Right lobe of liver (tissue), 6 donors: ENCODE results near the gene ERICH2. TPM values are rescaled to one million over a fixed set of nuclear protein-coding genes. Genes with fewer than 3 reads are reported as not detected.

Experiments used
- ATAC-seq, 4 donors: fragments of 200-7000 bp; cut with Tn5 transposase; one replicate each; pipeline ENCODE4 v1.9.1; 2020; ENCODE audit warnings: mild to moderate bottlenecking in 4 of 4, moderate library complexity in 4 of 4
- DNase-seq, 3 donors: peaks; one replicate each; pipeline ENCODE4 v3.0.0-alpha.2; 2020
- H3K27ac ChIP-seq, 3 donors: fragments of 200-600 bp; one replicate each; pipeline ENCODE4 v1.8.0; 2022
- H3K27me3 ChIP-seq, 2 donors: fragments of 200-600 bp; one replicate each; pipeline ENCODE4 v1.8.0; 2022
- H3K36me3 ChIP-seq, 4 donors: fragments of 200-600 bp; sonication (generic) in 1 of 4; one replicate each; pipeline versions ENCODE4 v1.5.1 to v1.8.0; 2017 to 2022; ENCODE audit warnings: control low read depth in 1 of 4
- H3K4me1 ChIP-seq, 4 donors: fragments of 200-600 bp; sonication (generic) in 1 of 4; one replicate each; pipeline versions ENCODE4 v1.5.1 to v1.8.0; 2017 to 2022; ENCODE audit warnings: control low read depth in 1 of 4
- H3K4me3 ChIP-seq, 3 donors: fragments of 200-600 bp; one replicate each; pipeline ENCODE4 v1.8.0; 2022
- H3K9me3 ChIP-seq, 4 donors: fragments of 200-600 bp; sonication (generic) in 1 of 4; one replicate each; pipeline versions ENCODE4 v1.5.1 to v1.8.0; 2017 to 2022; ENCODE audit warnings: control low read depth in 1 of 4
- CTCF ChIP-seq, 4 donors: fragments of 200-600 bp in 3 of 4; fragments of 450-650 bp in 1 of 4; IDR thresholded peaks; one replicate each; pipeline versions ENCODE4 v1.5.1 to v1.8.0; 2016 to 2022; ENCODE audit warnings: antibody characterized with exemption in 4 of 4, mild to moderate bottlenecking in 2 of 4
- POLR2A ChIP-seq: fragments of 450-650 bp; IDR thresholded peaks from one replicate; pipeline ENCODE4 v1.6.1; 2017; ENCODE audit warnings: antibody characterized with exemption, mild to moderate bottlenecking
- WGBS: methylation state at CpG from one replicate; pipeline ENCODE4 v1.1.6; 2018; ENCODE audit warnings: low coverage, low lambda C conversion rate; ENCODE audit not compliant: insufficient coverage; ENCODE audit errors: missing lambda C conversion rate; 5-methylcytosine and 5-hydroxymethylcytosine counted together
- intact Hi-C, 2 donors: fragments of 100-400 bp; cut with DNase I; formaldehyde crosslinking; loops; one replicate each; pipeline versions ENCODE4 v1.11.2 to v1.14.1; 2022
- total RNA-seq, 6 experiments: library from RNA; depleted of rRNA in 2 of 6; stranded (reverse); fragments of >200 nt in 2 of 6; fragmentation: NEBNext Ultra II Directional in 3 of 6; extraction: Animal tissue kit (Norgen Biotek cat#: 25700) in 3 of 6; gene quantifications; one replicate each; pipeline versions ENCODE4 v1.1.0 to v1.2.4, GENCODE V29; 2016 to 2023
- donor health status: DM: no; HTN: yes; CAD: no.
- donor health status: DM: no; HTN: no; CAD: no.
- donor health status: DM: no; HTN: no; CAD: no.
- donor health status: DM: no; HTN: yes; CAD: no.
- donor health status: DM: no; HTN: yes; CAD: no.

Gene ERICH2
- total RNA-seq, 6 experiments from 2014 or later, result 0.53 to 1.2 (median 1.1) TPM; not detected in 3

GRCh38 chr2:170772295-170772694, 2.1 kb downstream of the ERICH2 start:
- Histone ChIP-seq H3K4me1 (peaks cover 0 to 4% (median 0%) of the 10 kb centered on the region in 4 donors), H3K27me3 (no peaks in the 10 kb centered on the region), H3K4me3 (no peak overlapping the region), H3K9me3 (no peaks in the 10 kb centered on the region), H3K36me3 (no peaks in the 10 kb centered on the region), H3K27ac (no peak overlapping the region)
- intact Hi-C loops, result no loop called here
- no peak for ATAC-seq
- DNase-seq, result no peak
- TF ChIP-seq CTCF (IDR thresholded peaks at IDR 0.05) (no peak), POLR2A (no peak)

- H3K4me1 ChIP-seq, result peaks cover 0 to 4% (median 0%) of the 10 kb centered on the region in 4 donors
- no peak for TF ChIP-seq CTCF (IDR thresholded peaks at IDR 0.05)
- H3K9me3 ChIP-seq, result no peaks in the 10 kb centered on the region
- no peaks in the 10 kb centered on the region for H3K27me3 ChIP-seq
- no peak overlapping the region for H3K27ac ChIP-seq
- intact Hi-C loops, result no loop called here
- no peaks in the 10 kb centered on the region for H3K36me3 ChIP-seq
- DNase-seq, result no peak
- no peak for ATAC-seq
- H3K4me3 ChIP-seq, result no peak overlapping the region
Measured at GRCh38 chr2:170774074-170774473, 3.9 kb downstream of the ERICH2 start.

- TF ChIP-seq CTCF (IDR thresholded peaks at IDR 0.05), result no peak
- no peak for TF ChIP-seq POLR2A
- no peaks in the 10 kb centered on the region for H3K36me3 ChIP-seq
- H3K27ac ChIP-seq, result no peak overlapping the region
- no peaks in the 10 kb centered on the region for H3K9me3 ChIP-seq
- H3K27me3 ChIP-seq, result no peaks in the 10 kb centered on the region
- 32% methylated on average over 2 of the region's 2 CpGs for WGBS
- intact Hi-C loops, result no loop called here
- DNase-seq, result no peak
- ATAC-seq, result no peak
- no peaks in the 10 kb centered on the region for H3K4me1 ChIP-seq
- no peak overlapping the region for H3K4me3 ChIP-seq
Measured at GRCh38 chr2:170778900-170779299, 8.7 kb downstream of the ERICH2 start.

- ATAC-seq (no peak), DNase-seq (no peak)
- Histone ChIP-seq H3K4me1 (no peaks in the 10 kb centered on the region), H3K36me3 (no peaks in the 10 kb centered on the region), H3K4me3 (no peak overlapping the region), H3K9me3 (no peaks in the 10 kb centered on the region), H3K27me3 (no peaks in the 10 kb centered on the region), H3K27ac (no peak overlapping the region)
- TF ChIP-seq POLR2A (no peak), CTCF (IDR thresholded peaks at IDR 0.05) (no peak)
- intact Hi-C loops, result no loop called here
- WGBS, result 92% methylated on average over 1 of the region's 1 CpG
Measured at GRCh38 chr2:170779304-170779703, 9.1 kb downstream of the ERICH2 start.

- H3K27ac ChIP-seq, result no peak overlapping the region
- TF ChIP-seq POLR2A, result no peak
- TF ChIP-seq CTCF (IDR thresholded peaks at IDR 0.05), result no peak
- intact Hi-C loops, result no loop called here
- no peaks in the 10 kb centered on the region for H3K27me3 ChIP-seq
- H3K4me3 ChIP-seq, result no peak overlapping the region
- DNase-seq (no peak), ATAC-seq (no peak)
- 74% methylated on average over 2 of the region's 2 CpGs for WGBS
- no peaks in the 10 kb centered on the region for H3K9me3 ChIP-seq
- H3K36me3 ChIP-seq, result no peaks in the 10 kb centered on the region
- H3K4me1 ChIP-seq, result no peaks in the 10 kb centered on the region
Measured at GRCh38 chr2:170782673-170783072, 12.5 kb downstream of the ERICH2 start.
